Measurements from ENCODE around the gene DZANK1. TPM values are rescaled to one million over a fixed set of nuclear protein-coding genes. Genes with fewer than 3 reads are reported as not detected.

DZANK1 gene
- polyA plus RNA-seq, 1 donor (not counting 4 experiments of a cell fraction or from before 2014, with no cell fraction given): 3.0 TPM

DNA sequence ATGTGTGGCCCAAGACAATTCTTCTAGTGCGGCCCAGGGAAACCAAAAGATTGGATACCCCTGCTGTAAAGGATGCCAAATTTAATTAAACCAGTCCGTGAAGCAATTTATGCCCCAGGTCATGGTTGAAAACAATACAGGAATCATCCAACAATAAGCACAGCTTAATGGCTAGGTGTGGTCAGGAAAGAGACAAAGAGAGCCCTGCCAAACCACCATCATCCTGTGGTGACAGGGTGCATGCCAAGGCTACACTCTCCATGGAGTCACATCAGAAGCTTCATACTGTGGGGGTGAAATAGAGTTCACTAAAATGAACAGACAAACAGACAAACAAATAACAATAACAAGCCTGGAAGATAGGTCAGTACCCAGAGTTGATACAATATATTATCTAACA is 62.7 kb downstream of the DZANK1 start:
- dilution Hi-C loops (cut with MboI; ENCODE audit: extremely low pct_ligation_motif_present, low sequenced_read_pairs): no loop called here
- no peaks in the 10 kb centered on the region for H4K20me1 ChIP-seq (ENCODE audit: control insufficient read depth, extremely low read depth, insufficient read depth, low read length)
- H3K9me1 ChIP-seq (ENCODE audit: control insufficient read depth, extremely low read depth, insufficient read depth, low read length): no peaks in the 10 kb centered on the region
- no peaks in the 10 kb centered on the region for H3K9me3 ChIP-seq (ENCODE audit: control insufficient read depth, low read depth, low read length)
- no peak overlapping the region for H3K27ac ChIP-seq (ENCODE audit: control insufficient read depth, insufficient read depth, low read length)
- H3K9ac ChIP-seq (ENCODE audit: control insufficient read depth, extremely low read depth, insufficient read depth, low read length): no peak overlapping the region
- FAIRE-seq (peak; percentile 74), DNase-seq (ENCODE audit: low read depth, low spot score) (no peak)
- H3K36me3 ChIP-seq (ENCODE audit: control insufficient read depth in 2 of 2, extremely low read depth in 1 of 2, insufficient read depth in 2 of 2, low read length in 2 of 2): no peaks in the 10 kb centered on the region
- no peak overlapping the region for H3K4me3 ChIP-seq (ENCODE audit: control insufficient read depth in 2 of 3, extremely low read depth in 1 of 3, insufficient read depth in 2 of 3, low read depth in 1 of 3, low read length in 3 of 3)
- no peak for TF ChIP-seq EZH2 (IDR thresholded peaks at IDR 0.05; ENCODE audit: low read length)
- TF ChIP-seq, protein P1, sequence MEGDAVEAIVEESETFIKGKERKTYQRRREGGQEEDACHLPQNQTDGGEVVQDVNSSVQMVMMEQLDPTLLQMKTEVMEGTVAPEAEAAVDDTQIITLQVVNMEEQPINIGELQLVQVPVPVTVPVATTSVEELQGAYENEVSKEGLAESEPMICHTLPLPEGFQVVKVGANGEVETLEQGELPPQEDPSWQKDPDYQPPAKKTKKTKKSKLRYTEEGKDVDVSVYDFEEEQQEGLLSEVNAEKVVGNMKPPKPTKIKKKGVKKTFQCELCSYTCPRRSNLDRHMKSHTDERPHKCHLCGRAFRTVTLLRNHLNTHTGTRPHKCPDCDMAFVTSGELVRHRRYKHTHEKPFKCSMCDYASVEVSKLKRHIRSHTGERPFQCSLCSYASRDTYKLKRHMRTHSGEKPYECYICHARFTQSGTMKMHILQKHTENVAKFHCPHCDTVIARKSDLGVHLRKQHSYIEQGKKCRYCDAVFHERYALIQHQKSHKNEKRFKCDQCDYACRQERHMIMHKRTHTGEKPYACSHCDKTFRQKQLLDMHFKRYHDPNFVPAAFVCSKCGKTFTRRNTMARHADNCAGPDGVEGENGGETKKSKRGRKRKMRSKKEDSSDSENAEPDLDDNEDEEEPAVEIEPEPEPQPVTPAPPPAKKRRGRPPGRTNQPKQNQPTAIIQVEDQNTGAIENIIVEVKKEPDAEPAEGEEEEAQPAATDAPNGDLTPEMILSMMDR (optimal IDR thresholded peaks at IDR 0.05 in 1 of 3, IDR thresholded peaks at IDR 0.05 in 1 of 3, conservative IDR thresholded peaks at IDR 0.05 in 1 of 3; ENCODE audit: extremely low read depth in 1 of 3, insufficient read depth in 2 of 3, low read length in 3 of 3): no peak
- no peak overlapping the region for H2AFZ ChIP-seq (ENCODE audit: control insufficient read depth, low read length)
- H3K4me1 ChIP-seq (ENCODE audit: control insufficient read depth, extremely low read depth, insufficient read depth, low read length): peaks cover 15% of the 10 kb centered on the region
- no peak overlapping the region for H3K4me2 ChIP-seq (ENCODE audit: control insufficient read depth, extremely low read depth, insufficient read depth, low read depth, low read length)
- no peaks in the 10 kb centered on the region for H3K27me3 ChIP-seq (ENCODE audit: control insufficient read depth, extremely low read depth, insufficient read depth, low read length)
- H3K79me2 ChIP-seq (ENCODE audit: control insufficient read depth, insufficient read depth, low read length): no peaks in the 10 kb centered on the region

DNA sequence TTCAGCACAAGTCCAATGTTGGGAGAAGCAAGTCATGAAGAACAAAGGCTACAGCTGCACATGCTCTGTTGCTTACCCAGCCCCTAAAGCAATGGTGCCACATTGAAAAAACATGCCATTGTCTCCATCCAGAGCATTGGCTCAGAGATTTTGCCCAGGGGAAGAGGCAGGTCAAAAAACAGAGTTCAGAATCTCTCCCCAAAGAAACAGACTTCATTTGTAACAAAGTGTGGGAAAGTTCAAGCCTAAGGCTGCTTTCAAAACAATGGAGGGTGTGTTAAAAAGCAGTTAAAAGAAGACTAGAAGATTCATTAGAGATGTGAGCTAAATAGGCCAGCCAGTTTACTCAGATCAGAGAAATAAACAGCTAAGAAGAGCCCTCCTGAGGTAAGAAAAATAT is 63.6 kb downstream of the DZANK1 start:
- H3K36me3 ChIP-seq (ENCODE audit: control insufficient read depth in 2 of 2, extremely low read depth in 1 of 2, insufficient read depth in 2 of 2, low read length in 2 of 2): no peaks in the 10 kb centered on the region
- no peak for DNase-seq (ENCODE audit: low read depth, low spot score)
- FAIRE-seq: no peak
- H3K9ac ChIP-seq (ENCODE audit: control insufficient read depth, extremely low read depth, insufficient read depth, low read length): no peak overlapping the region
- H3K9me1 ChIP-seq (ENCODE audit: control insufficient read depth, extremely low read depth, insufficient read depth, low read length): no peaks in the 10 kb centered on the region
- H3K27ac ChIP-seq (ENCODE audit: control insufficient read depth, insufficient read depth, low read length): no peak overlapping the region
- H3K4me3 ChIP-seq (ENCODE audit: control insufficient read depth in 2 of 3, extremely low read depth in 1 of 3, insufficient read depth in 2 of 3, low read depth in 1 of 3, low read length in 3 of 3): no peak overlapping the region
- H3K79me2 ChIP-seq (ENCODE audit: control insufficient read depth, insufficient read depth, low read length): no peaks in the 10 kb centered on the region
- H4K20me1 ChIP-seq (ENCODE audit: control insufficient read depth, extremely low read depth, insufficient read depth, low read length): no peaks in the 10 kb centered on the region
- no peaks in the 10 kb centered on the region for H3K27me3 ChIP-seq (ENCODE audit: control insufficient read depth, extremely low read depth, insufficient read depth, low read length)
- no peak for TF ChIP-seq EZH2 (IDR thresholded peaks at IDR 0.05; ENCODE audit: low read length)
- TF ChIP-seq, protein P1 (optimal IDR thresholded peaks at IDR 0.05 in 1 of 3, IDR thresholded peaks at IDR 0.05 in 1 of 3, conservative IDR thresholded peaks at IDR 0.05 in 1 of 3; ENCODE audit: extremely low read depth in 1 of 3, insufficient read depth in 2 of 3, low read length in 3 of 3): no peak
- peaks cover 15% of the 10 kb centered on the region for H3K4me1 ChIP-seq (ENCODE audit: control insufficient read depth, extremely low read depth, insufficient read depth, low read length)
- no peak overlapping the region for H3K4me2 ChIP-seq (ENCODE audit: control insufficient read depth, extremely low read depth, insufficient read depth, low read depth, low read length)
- no peaks in the 10 kb centered on the region for H3K9me3 ChIP-seq (ENCODE audit: control insufficient read depth, low read depth, low read length)
- no peak overlapping the region for H2AFZ ChIP-seq (ENCODE audit: control insufficient read depth, low read length)
- dilution Hi-C loops (cut with MboI; ENCODE audit: extremely low pct_ligation_motif_present, low sequenced_read_pairs): no loop called here

Data from keratinocyte (primary cell).